H9 (cell line): ENCODE measurements around the gene TMEM145. TPM values are rescaled to one million over a fixed set of nuclear protein-coding genes. Genes with fewer than 3 reads are reported as not detected.

Experiments used
- DNase-seq: peaks from one replicate; pipeline ENCODE4 v3.0.0-alpha.2; 2017
- H2AFZ ChIP-seq: one replicate; pipeline ENCODE4 v1.6.1; 2013; ENCODE audit warnings: mild to moderate bottlenecking, low read length, control low read depth, moderate library complexity
- H2AK5ac ChIP-seq: 2 replicates; pipeline ENCODE4 v1.6.1; 2013; ENCODE audit warnings: low read length, control low read depth, mixed read lengths; ENCODE audit not compliant: insufficient read length
- H2BK120ac ChIP-seq: one replicate; pipeline ENCODE4 v1.6.1; 2013; ENCODE audit warnings: low read depth, mild to moderate bottlenecking, low read length, control low read depth, inconsistent platforms; ENCODE audit not compliant: poor library complexity, severe bottlenecking
- H2BK12ac ChIP-seq: 2 replicates; pipeline ENCODE4 v1.6.1; 2013; ENCODE audit warnings: low read length, control low read depth, mixed read lengths, low read depth; ENCODE audit not compliant: insufficient read length
- H2BK15ac ChIP-seq: 2 replicates; pipeline ENCODE4 v1.6.1; 2013; ENCODE audit warnings: low read depth, low read length, control low read depth
- H2BK20ac ChIP-seq: one replicate; pipeline ENCODE4 v1.6.1; 2013; ENCODE audit warnings: low read depth, mild to moderate bottlenecking, low read length, control low read depth, inconsistent platforms; ENCODE audit not compliant: poor library complexity, severe bottlenecking
- H2BK5ac ChIP-seq: 2 replicates; pipeline ENCODE4 v1.6.1; 2013; ENCODE audit warnings: low read length, control low read depth, mixed read lengths; ENCODE audit not compliant: insufficient read length
- H3K14ac ChIP-seq: 2 replicates; pipeline ENCODE4 v1.6.1; 2013; ENCODE audit warnings: low read length, control low read depth; ENCODE audit not compliant: insufficient read depth
- H3K18ac ChIP-seq: 2 replicates; pipeline ENCODE4 v1.6.1; 2013; ENCODE audit warnings: low read depth, mild to moderate bottlenecking, mixed read lengths, low read length, control low read depth; ENCODE audit not compliant: insufficient read length
- H3K23ac ChIP-seq: 2 replicates; pipeline ENCODE4 v1.6.1; 2013; ENCODE audit warnings: low read length, control low read depth, mixed read lengths, low read depth; ENCODE audit not compliant: insufficient read length
- H3K23me2 ChIP-seq: 2 replicates; pipeline ENCODE4 v1.6.1; 2013; ENCODE audit warnings: low read depth, mild to moderate bottlenecking, mixed read lengths, low read length, control low read depth; ENCODE audit not compliant: insufficient read length, poor library complexity, severe bottlenecking
- H3K27ac ChIP-seq: 2 replicates; pipeline ENCODE4 v1.5.1; 2013; ENCODE audit warnings: low read length, control low read depth, mixed read lengths, low read depth; ENCODE audit not compliant: insufficient read length
- H3K27me3 ChIP-seq: 2 replicates; pipeline ENCODE4 v1.6.1; 2013; ENCODE audit warnings: low read length, control low read depth, inconsistent platforms; ENCODE audit not compliant: insufficient read depth
- H3K4ac ChIP-seq: 2 replicates; pipeline ENCODE4 v1.6.1; 2013; ENCODE audit warnings: low read depth, mild to moderate bottlenecking, control low read depth, inconsistent platforms, low read length, moderate library complexity
- H3K4me1 ChIP-seq: 2 replicates; pipeline ENCODE4 v1.6.1; 2013; ENCODE audit warnings: low read length, control low read depth, inconsistent platforms; ENCODE audit not compliant: insufficient read depth
- H3K4me2 ChIP-seq: 2 replicates; pipeline ENCODE4 v1.6.1; 2013; ENCODE audit warnings: low read length, control low read depth, mixed read lengths; ENCODE audit not compliant: insufficient read length, insufficient read depth
- H3K56ac ChIP-seq: 2 replicates; pipeline ENCODE4 v1.6.1; 2013; ENCODE audit warnings: low read depth, mild to moderate bottlenecking, mixed read lengths, low read length, control low read depth; ENCODE audit not compliant: insufficient read length
- H3K79me1 ChIP-seq: 2 replicates; pipeline ENCODE4 v1.6.1; 2013; ENCODE audit warnings: low read depth, mild to moderate bottlenecking, moderate library complexity, low read length, control low read depth, inconsistent platforms; ENCODE audit not compliant: insufficient read depth, poor library complexity, severe bottlenecking
- H3K79me2 ChIP-seq: 2 replicates; pipeline ENCODE4 v1.6.1; 2013; ENCODE audit warnings: low read length, control low read depth, inconsistent platforms; ENCODE audit not compliant: insufficient read depth
- H3K9ac ChIP-seq: 2 replicates; pipeline ENCODE4 v1.6.1; 2013; ENCODE audit warnings: low read length, control low read depth, mixed read lengths; ENCODE audit not compliant: insufficient read length; ENCODE audit errors: extremely low read depth
- H3K9me3 ChIP-seq: one replicate; pipeline ENCODE4 v1.6.1; 2013; ENCODE audit warnings: low read depth, low read length, inconsistent platforms; ENCODE audit not compliant: control insufficient read depth
- H3T11ph ChIP-seq: one replicate; pipeline ENCODE4 v1.6.1; 2013; ENCODE audit warnings: mild to moderate bottlenecking, low read length, control low read depth, inconsistent platforms
- H4K20me1 ChIP-seq: one replicate; pipeline ENCODE4 v1.6.1; 2013; ENCODE audit not compliant: control insufficient read depth, insufficient read length, insufficient read depth
- H4K5ac ChIP-seq: 2 replicates; pipeline ENCODE4 v1.6.1; 2013; ENCODE audit warnings: low read depth, mild to moderate bottlenecking, mixed read lengths, low read length, control low read depth; ENCODE audit not compliant: insufficient read length
- H4K8ac ChIP-seq: replicated peaks from 2 replicates; pipeline ENCODE4 v1.6.1; 2013; ENCODE audit warnings: low read length, control low read depth, mixed read lengths, low read depth; ENCODE audit not compliant: insufficient read length
- H4K91ac ChIP-seq: 2 replicates; pipeline ENCODE4 v1.6.1; 2013; ENCODE audit warnings: low read depth, mild to moderate bottlenecking, moderate library complexity, mixed read lengths, low read length, control low read depth; ENCODE audit not compliant: insufficient read length
- H3K27ac Mint-ChIP-seq, 3 experiments: 2 replicates in 2 of 3; 3 replicates in 1 of 3; pipeline ENCODE4 v1.8.0; 2020 to 2021; ENCODE audit warnings: mixed read lengths in 3 of 3, mild to moderate bottlenecking in 1 of 3, moderate library complexity in 1 of 3
- H3K27me3 Mint-ChIP-seq: 2 replicates; pipeline ENCODE4 v1.8.0; 2021; ENCODE audit warnings: low read depth, mild to moderate bottlenecking, moderate library complexity, mixed read lengths
- H3K36me3 Mint-ChIP-seq, 3 experiments: 2 replicates in 2 of 3; 3 replicates in 1 of 3; pipeline ENCODE4 v1.8.0; 2020 to 2021; ENCODE audit warnings: low read depth in 3 of 3, mixed read lengths in 3 of 3; ENCODE audit not compliant: insufficient read depth in 1 of 3
- H3K4me1 Mint-ChIP-seq, 2 experiments: 2 replicates each; pipeline ENCODE4 v1.8.0; 2020; ENCODE audit warnings: mixed read lengths in 2 of 2
- H3K4me3 Mint-ChIP-seq, 2 experiments: 2 replicates in 1 of 2; 3 replicates in 1 of 2; pipeline ENCODE4 v1.8.0; 2020 to 2021; ENCODE audit warnings: mild to moderate bottlenecking in 2 of 2, mixed read lengths in 2 of 2, moderate library complexity in 1 of 2
- H3K9me3 Mint-ChIP-seq, 2 experiments: 2 replicates in 1 of 2; 3 replicates in 1 of 2; pipeline ENCODE4 v1.8.0; 2020; ENCODE audit warnings: mild to moderate bottlenecking in 2 of 2, mixed read lengths in 2 of 2, moderate library complexity in 1 of 2
- CTCF ChIP-seq: fragments of 200-600 bp; sonication (generic); conservative IDR thresholded peaks from 3 replicates; pipeline ENCODE4 v1.8.0; 2021; ENCODE audit warnings: antibody characterized with exemption, mild to moderate bottlenecking
- WGBS: extraction: QIAGEN DNeasy Blood & Tissue Kit; methylation state at CpG from one replicate; pipeline ENCODE4 v1.1.7; 2013; ENCODE audit warnings: missing lambda C conversion rate, low lambda C conversion rate, mixed read lengths; ENCODE audit not compliant: insufficient read length; ENCODE audit errors: extremely low coverage; 5-methylcytosine and 5-hydroxymethylcytosine counted together
- total RNA-seq: library from RNA; stranded (reverse); gene quantifications from 2 replicates; pipeline ENCODE4 v1.2.1, GENCODE V29; 2021

Gene TMEM145
- total RNA-seq, 1 experiment from 2014 or later, result 4.5 TPM

DNA sequence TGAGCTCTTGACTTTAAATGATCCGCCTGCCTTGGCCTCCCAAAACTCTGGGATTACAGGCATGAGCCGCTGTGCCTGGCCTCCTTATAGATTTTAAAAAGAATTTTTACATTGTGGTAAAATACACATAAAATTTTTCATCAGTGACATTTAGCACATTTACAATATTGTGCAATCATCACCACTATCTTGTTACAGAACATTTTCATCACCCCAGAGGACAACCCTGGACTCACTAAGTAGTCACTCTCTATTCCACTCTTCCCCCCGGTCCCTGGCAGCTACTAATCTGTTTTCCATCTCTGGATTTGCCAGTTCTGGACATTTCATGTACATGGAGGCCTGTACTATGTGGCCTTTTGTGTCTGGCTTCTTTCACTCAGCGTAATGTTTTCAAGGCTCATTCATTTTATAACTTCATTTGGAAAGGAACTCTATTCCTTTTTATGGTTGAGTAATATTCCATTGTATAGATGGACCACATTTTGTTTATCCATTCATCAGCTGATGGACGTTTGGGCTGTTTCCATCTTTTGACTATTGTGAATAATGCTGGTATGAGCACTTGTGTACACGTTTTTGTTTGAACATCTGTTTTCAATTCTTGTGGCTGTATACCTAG lies 32.2 kb downstream of the TMEM145 start:
- peaks cover 5 to 34% (median 20%) of the 10 kb centered on the region in 3 experiments; a peak in 6 of 7 replicates for H3K36me3 Mint-ChIP-seq
- no peaks in the 10 kb centered on the region for H3K9me3 Mint-ChIP-seq
- Histone ChIP-seq H4K20me1 (no peaks in the 10 kb centered on the region), H3K27ac (no peak overlapping the region), H4K91ac (no peak overlapping the region), H3K79me1 (no peaks in the 10 kb centered on the region), H3K18ac (no peak overlapping the region), H4K5ac (no peak overlapping the region), H2BK5ac (no peak overlapping the region), H3K4me2 (no peak overlapping the region), H3K79me2 (no peaks in the 10 kb centered on the region), H2BK15ac (no peak overlapping the region), H3K27me3 (no peaks in the 10 kb centered on the region), H3K9ac (no peak overlapping the region), H2BK12ac (no peak overlapping the region), H3K23me2 (no peaks in the 10 kb centered on the region), H3K4me1 (no peaks in the 10 kb centered on the region), H3K14ac (no peak overlapping the region), H2AFZ (no peak overlapping the region), H2BK20ac (no peak overlapping the region), H3K9me3 (no peaks in the 10 kb centered on the region), H4K8ac (no peak overlapping the region), H3K4ac (no peak overlapping the region), H3T11ph (no peak overlapping the region), H2AK5ac (no peak overlapping the region), H2BK120ac (no peak overlapping the region), H3K23ac (no peak overlapping the region), H3K56ac (no peak overlapping the region)
- DNase-seq, result no peak
- no CpG with 5 or more reads among the region's 6 CpGs for WGBS
- no peak overlapping the region for H3K27ac Mint-ChIP-seq
- H3K4me1 Mint-ChIP-seq, result no peaks in the 10 kb centered on the region
- H3K4me3 Mint-ChIP-seq, result peak overlapping the region in 1 of 2 experiments; percentile 45; a peak in 1 of 5 replicates
- no peaks in the 10 kb centered on the region for H3K27me3 Mint-ChIP-seq
- no peak for TF ChIP-seq CTCF
